Measurements from ENCODE around the gene SLC38A9.

The SLC38A9 gene

DNA sequence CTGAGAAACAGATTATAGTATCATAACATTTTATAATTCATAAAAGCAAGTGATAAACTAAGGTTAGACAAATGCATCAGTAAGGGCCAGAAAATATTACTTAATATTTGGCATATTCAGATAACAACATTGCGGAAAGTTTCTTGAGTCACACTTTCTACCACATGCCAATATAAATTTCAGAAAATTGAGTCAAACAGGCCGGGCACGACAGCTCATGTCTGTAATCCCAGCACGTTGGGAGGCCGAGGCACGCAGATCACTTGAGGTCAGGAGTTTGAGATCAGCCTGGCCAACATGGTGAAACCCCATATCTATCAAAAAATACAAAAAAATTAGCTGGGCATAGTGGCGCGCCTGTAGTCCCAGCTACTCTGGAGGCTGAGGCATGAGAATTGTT, 47.1 kb downstream of the SLC38A9 start:
- no peak for DNase-seq (ENCODE audit: insufficient read length, low spot score)
- FAIRE-seq, result no peak
- TF ChIP-seq, protein P1, sequence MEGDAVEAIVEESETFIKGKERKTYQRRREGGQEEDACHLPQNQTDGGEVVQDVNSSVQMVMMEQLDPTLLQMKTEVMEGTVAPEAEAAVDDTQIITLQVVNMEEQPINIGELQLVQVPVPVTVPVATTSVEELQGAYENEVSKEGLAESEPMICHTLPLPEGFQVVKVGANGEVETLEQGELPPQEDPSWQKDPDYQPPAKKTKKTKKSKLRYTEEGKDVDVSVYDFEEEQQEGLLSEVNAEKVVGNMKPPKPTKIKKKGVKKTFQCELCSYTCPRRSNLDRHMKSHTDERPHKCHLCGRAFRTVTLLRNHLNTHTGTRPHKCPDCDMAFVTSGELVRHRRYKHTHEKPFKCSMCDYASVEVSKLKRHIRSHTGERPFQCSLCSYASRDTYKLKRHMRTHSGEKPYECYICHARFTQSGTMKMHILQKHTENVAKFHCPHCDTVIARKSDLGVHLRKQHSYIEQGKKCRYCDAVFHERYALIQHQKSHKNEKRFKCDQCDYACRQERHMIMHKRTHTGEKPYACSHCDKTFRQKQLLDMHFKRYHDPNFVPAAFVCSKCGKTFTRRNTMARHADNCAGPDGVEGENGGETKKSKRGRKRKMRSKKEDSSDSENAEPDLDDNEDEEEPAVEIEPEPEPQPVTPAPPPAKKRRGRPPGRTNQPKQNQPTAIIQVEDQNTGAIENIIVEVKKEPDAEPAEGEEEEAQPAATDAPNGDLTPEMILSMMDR (IDR thresholded peaks at IDR 0.05; ENCODE audit: insufficient read depth, missing control alignments), result no peak

- DNase-seq (ENCODE audit: insufficient read length, low spot score) (no peak), FAIRE-seq (no peak)
- TF ChIP-seq, protein P1 (IDR thresholded peaks at IDR 0.05; ENCODE audit: insufficient read depth, missing control alignments), result no peak
Measured at GRCh38 chr5:55657443-55657842, 54.7 kb downstream of the SLC38A9 start.

GRCh38 chr5:55650386-55650785, 61.7 kb downstream of the SLC38A9 start:
- TF ChIP-seq, protein P1 (IDR thresholded peaks at IDR 0.05; ENCODE audit: insufficient read depth, missing control alignments), result no peak
- FAIRE-seq (peak; percentile 55), DNase-seq (ENCODE audit: insufficient read length, low spot score) (no peak)

DNA sequence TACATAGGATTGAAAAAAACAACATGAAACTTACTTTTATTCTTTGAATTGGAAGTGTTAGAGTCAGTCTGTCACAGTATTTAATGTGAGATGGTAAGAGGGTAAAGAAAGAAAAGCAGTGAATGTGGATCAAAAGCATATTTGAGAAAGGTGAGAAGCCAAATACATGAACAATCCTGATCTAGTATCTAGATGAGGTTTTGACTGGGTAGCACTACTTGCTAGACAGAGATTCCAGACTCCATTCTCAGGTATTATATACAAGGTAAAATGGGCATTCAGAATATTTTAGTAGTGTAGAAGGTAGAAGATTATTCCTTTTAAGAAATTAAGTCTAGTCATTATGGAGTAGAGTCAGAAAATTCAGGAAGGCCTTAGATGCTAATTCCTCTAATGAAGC, 62.2 kb downstream of the SLC38A9 start:
- FAIRE-seq, result no peak
- DNase-seq (ENCODE audit: insufficient read length, low spot score), result no peak
- TF ChIP-seq, protein P1 (IDR thresholded peaks at IDR 0.05; ENCODE audit: insufficient read depth, missing control alignments), result no peak

DNA sequence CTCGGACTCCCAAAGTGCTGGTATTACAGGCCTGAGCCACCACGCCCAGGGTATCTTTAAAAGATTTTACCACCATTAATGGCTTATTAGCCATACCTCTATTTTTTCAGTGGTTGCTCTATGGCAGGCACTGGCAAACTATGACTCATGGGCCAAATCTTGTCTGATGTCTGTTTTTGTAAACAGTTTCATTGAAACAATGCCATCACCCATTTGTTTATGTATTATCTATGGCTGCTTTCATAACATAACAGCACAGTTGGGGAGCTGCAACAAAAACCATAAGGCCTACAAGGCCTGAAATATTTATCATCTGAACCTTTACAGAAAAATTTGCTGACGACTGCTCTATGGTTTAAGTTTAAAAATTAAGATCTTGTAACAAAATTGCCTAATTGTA, 66.8 kb downstream of the SLC38A9 start:
- no peak for DNase-seq (ENCODE audit: insufficient read length, low spot score)
- TF ChIP-seq, protein P1 (IDR thresholded peaks at IDR 0.05; ENCODE audit: insufficient read depth, missing control alignments), result no peak
- no peak for FAIRE-seq

DNA sequence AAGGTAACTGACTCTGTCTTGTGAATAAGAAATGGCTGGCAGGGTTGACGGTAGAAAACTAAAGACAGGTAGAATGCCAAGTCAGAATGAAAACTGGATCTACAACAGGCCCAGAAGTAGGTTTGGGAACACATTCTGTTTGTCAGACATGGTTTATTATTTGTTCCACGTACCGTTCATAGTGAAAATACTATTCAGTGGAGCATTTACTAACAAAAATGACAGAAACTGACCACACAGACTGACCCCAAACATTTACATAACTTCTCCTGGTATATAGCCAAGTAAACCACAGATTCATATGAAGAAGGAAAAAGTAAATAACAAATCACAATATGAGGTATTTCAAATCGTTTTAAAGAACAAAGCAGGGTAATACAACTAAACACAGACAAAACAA, 73.7 kb downstream of the SLC38A9 start:
- FAIRE-seq (no peak), DNase-seq (ENCODE audit: insufficient read length, low spot score) (no peak)
- TF ChIP-seq, protein P1 (IDR thresholded peaks at IDR 0.05; ENCODE audit: insufficient read depth, missing control alignments), result no peak

- DNase-seq (ENCODE audit: insufficient read length, low spot score), result no peak
- TF ChIP-seq, protein P1 (IDR thresholded peaks at IDR 0.05; ENCODE audit: insufficient read depth, missing control alignments), result no peak
- FAIRE-seq, result no peak
Measured at GRCh38 chr5:55638051-55638450, 74.1 kb downstream of the SLC38A9 start.

All from D721Med (cell line).